ENCODE measurements around the gene PHPT1.

Gene PHPT1

DNA sequence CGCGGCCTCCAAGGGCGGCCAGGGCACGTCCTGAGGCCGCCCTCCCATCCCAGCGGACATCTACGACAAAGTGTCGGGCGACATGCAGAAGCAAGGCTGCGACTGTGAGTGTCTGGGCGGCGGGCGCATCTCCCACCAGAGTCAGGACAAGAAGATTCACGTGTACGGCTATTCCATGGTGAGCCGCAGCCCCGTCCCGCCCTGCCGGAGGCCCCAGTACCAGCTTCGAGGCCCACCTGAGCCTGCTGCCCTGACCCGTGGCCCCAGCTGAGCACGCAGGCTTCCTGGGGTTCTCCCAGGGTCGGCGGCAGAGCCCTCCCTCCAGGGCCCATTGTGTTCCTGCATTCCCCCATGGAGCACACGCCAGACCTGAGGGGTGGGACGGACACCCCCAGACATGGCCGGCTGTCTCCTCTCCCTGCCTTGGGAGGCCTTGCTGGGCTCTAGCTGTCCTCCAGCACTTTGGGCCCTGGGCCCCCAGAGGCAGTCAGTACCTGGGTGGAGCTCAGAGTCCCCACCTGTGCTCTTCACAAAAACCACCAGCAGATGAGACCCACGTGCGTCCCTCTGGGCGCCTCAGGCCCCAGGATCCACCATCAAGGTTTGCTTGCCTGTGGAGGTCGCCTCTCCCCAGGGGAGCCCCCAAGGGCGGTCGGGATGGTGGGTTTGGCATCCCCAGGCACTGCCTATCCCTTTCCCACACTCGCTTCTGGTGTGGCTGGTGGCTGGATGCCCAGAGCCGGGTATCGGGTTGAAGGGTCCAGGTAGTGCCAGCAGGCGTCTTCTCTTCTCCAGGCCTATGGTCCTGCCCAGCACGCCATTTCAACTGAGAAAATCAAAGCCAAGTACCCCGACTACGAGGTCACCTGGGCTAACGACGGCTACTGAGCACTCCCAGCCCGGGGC is 1.0 kb downstream of the PHPT1 start:
- DNase-seq, result no peak

DNA sequence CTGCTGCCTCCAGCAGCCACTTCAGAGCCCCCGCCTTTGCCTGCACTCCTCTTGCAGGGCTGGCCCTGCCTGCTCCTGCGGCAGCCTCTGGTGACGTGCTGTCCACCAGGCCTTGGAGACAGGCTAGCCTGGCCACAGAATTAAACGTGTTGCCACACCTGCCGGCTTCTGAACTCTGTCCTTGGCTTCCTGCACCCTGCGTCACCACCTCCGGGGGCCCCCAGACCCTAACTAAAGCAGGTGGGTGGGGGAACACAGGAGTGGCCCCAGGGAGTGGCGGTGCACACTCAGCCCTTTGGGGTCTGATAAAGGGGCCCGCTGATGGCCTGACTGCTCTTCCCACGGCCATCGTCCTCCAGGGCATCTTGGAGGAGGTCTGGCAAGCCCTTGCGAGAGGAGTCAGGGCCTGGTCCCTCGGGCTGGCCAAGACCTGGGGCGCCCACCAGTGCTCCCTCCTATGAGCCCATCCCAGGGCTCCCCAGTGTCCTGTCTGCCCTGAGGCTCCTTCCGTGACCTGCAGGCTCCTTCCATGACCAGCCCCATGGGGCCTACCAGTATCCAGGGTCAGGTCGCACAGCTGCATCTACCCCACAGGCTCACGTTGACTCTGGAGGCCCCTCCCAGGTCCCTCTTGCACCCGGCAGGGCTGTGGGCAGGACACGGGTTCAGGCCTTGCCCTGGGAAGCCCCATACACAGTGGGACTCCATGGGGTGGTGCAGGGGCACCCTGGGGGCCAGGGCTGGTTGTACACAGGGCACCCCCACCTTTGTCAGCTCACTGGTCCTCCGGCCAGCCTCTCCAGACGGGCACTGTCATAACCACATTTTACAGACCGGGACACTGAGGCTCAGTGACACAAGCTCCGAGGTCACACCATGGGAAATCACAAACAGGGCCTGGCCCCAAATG is 1.9 kb downstream of the PHPT1 start:
- DNase-seq, result no peak

GRCh38 chr9:136851941-136852663 is 2.9 kb downstream of the PHPT1 start, which contains the start of gene MAMDC4:
Gene MAMDC4 (plus strand): TSS chr9:136852346. CDS start chr9:136852417, 71 bp downstream.
- no peak for DNase-seq

GRCh38 chr9:136852664-136853595 is 3.7 kb downstream of the PHPT1 start:
- no peak for DNase-seq

DNA sequence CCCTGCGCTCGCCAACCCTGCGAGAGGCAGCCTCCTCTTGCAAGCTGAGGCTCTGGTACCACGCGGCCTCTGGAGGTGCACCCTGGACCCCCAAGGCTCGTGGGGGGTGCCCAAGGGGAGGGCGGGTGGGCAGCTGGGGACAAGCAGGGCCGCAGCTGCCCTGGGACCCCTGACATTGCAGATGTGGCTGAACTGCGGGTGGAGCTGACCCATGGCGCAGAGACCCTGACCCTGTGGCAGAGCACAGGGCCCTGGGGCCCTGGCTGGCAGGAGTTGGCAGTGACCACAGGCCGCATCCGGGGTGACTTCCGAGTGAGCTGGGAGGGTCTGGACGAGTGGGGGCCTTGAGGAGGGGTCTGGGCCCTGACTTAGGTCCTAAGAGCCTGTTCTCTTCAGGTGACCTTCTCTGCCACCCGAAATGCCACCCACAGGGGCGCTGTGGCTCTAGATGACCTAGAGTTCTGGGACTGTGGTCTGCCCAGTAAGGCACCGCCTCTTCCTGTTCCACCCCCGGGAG is 4.4 kb downstream of the PHPT1 start:
- no peak for DNase-seq

GRCh38 chr9:136854113-136854841 is 5.1 kb downstream of the PHPT1 start:
- DNase-seq, result no peak

GRCh38 chr9:136854842-136855460 is 5.7 kb downstream of the PHPT1 start:
- no peak for DNase-seq

- no peak for DNase-seq
These were observed 6.4 kb downstream of the PHPT1 start for GRCh38 chr9:136855461-136856078.

DNA sequence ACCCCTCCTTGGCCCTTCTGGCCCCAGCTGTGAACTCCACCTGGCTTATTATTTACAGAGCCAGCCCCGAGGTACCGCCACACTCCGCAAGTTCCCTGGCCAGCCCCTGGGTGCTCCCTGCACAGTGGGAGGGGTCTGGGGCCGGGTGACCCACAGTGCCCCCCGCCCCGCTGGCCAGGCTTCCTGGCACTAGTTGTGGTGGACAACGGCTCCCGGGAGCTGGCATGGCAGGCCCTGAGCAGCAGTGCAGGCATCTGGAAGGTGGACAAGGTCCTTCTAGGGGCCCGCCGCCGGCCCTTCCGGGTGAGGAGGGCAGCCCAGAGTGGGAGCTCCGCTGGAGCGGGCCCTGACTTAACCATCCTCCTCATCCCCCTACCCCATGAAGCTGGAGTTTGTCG is 6.9 kb downstream of the PHPT1 start:
- no peak for DNase-seq

DNA sequence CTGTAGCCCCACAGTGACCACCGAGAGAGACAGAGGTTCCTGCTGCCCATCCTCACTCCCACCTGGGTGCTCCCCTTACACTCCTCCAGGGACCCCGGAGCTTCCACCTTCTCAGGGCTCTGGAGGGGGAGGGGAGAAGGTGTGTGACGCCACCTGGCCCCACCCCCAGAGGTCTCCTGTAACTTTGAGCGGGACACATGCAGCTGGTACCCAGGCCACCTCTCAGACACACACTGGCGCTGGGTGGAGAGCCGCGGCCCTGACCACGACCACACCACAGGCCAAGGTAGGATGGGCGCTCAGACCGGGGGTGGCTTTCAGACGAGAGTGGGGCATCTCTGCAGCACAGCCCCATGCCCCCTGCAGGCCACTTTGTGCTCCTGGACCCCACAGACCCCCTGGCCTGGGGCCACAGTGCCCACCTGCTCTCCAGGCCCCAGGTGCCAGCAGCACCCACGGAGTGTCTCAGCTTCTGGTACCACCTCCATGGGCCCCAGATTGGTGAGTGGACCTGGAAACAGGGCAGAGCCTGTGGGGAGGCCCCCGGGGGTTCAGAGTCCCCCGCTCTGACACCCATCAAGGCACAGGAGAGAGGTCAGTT is 7.4 kb downstream of the PHPT1 start:
- DNase-seq, result no peak

DNA sequence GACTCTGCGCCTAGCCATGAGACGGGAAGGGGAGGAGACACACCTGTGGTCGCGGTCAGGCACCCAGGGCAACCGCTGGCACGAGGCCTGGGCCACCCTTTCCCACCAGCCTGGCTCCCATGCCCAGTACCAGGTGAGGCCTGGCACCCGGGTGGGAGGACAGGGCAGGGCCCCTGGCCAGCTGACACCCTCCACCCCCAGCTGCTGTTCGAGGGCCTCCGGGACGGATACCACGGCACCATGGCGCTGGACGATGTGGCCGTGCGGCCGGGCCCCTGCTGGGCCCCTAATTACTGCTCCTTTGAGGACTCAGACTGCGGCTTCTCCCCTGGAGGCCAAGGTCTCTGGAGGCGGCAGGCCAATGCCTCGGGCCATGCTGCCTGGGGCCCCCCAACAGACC is 8.0 kb downstream of the PHPT1 start:
- no peak for DNase-seq

- no peak for DNase-seq
These were observed 8.6 kb downstream of the PHPT1 start for GRCh38 chr9:136857581-136858412.

DNA sequence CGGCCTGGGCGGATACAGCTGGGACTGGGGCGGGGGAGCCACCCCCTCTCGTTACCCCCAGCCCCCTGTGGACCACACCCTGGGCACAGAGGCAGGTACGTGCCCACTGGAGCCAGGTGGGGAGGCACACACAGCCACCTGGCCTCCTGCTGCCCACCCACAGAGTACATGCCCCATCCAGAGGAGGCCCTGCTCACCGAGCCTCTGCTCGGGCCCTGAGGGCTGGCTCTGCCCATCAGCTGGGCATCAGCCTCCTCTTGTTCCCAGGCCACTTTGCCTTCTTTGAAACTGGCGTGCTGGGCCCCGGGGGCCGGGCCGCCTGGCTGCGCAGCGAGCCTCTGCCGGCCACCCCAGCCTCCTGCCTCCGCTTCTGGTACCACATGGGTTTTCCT is 9.2 kb downstream of the PHPT1 start:
- DNase-seq, result no peak

- DNase-seq, result no peak
These were observed 9.9 kb downstream of the PHPT1 start for GRCh38 chr9:136858844-136859757.

DNA sequence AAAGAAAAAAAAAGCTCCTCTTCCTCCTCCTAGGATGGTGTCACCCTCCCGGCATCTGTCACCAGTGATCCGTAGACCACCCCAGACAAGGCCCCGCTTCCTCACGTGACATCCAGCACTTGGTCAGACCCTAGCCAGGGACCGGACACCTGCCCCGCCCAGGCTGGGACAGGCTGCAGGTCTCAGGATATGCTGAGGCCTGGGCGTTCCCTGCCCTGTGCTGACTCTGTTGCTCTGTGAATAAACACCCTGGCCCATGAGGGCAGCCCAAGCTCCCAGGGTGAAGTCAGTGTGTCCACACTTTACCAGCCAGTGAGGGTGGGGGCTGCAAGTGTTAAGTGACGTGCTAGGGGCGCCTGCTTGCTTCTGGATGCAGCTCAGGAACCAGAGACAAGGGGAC is 11.3 kb downstream of the PHPT1 start:
- no peak for DNase-seq

GRCh38 chr9:136860933-136861873 is 12.0 kb downstream of the PHPT1 start:
- no peak for DNase-seq
